ENCODE measurements around the gene ANKRD44.
"Not testable (repeated sequence)": the region's sequence is repeated elsewhere in the genome, so short reads cannot be mapped to it uniquely, and the experiment has no call there.

The ANKRD44 gene

GRCh38 chr2:197310271-197310985 is at the start of gene ANKRD44:
Gene ANKRD44 (minus strand): TSS chr2:197310780. CDS start chr2:197310604, 176 bp downstream.
- in situ Hi-C loops (cut with MboI; ENCODE audit: low pct_unique_long_range_greater_than_20kb, low sequenced_read_pairs): no loop called here
- peak; percentile 84 for DNase-seq

- no peak for DNase-seq
- in situ Hi-C loops (cut with MboI; ENCODE audit: low pct_unique_long_range_greater_than_20kb, low sequenced_read_pairs): no loop called here
These were observed 49.3 kb upstream of the ANKRD44 start for GRCh38 chr2:197359859-197360258.

- in situ Hi-C loops (cut with MboI; ENCODE audit: low pct_unique_long_range_greater_than_20kb, low sequenced_read_pairs): no loop called here
- DNase-seq: no peak
These were observed 48.4 kb upstream of the ANKRD44 start for GRCh38 chr2:197358931-197359330.

GRCh38 chr2:197357986-197358385 is 47.4 kb upstream of the ANKRD44 start:
- DNase-seq: no peak
- in situ Hi-C loops (cut with MboI; ENCODE audit: low pct_unique_long_range_greater_than_20kb, low sequenced_read_pairs): no loop called here

GRCh38 chr2:197356136-197356535 is 45.6 kb upstream of the ANKRD44 start:
- peak; percentile 32 for DNase-seq
- in situ Hi-C loops (cut with MboI; ENCODE audit: low pct_unique_long_range_greater_than_20kb, low sequenced_read_pairs): no loop called here

GRCh38 chr2:197354169-197354558 is 43.6 kb upstream of the ANKRD44 start:
- no peak for DNase-seq
- in situ Hi-C loops (cut with MboI; ENCODE audit: low pct_unique_long_range_greater_than_20kb, low sequenced_read_pairs): no loop called here

- in situ Hi-C loops (cut with MboI; ENCODE audit: low pct_unique_long_range_greater_than_20kb, low sequenced_read_pairs): no loop called here
These were observed 43.0 kb upstream of the ANKRD44 start for GRCh38 chr2:197353393-197354168.

GRCh38 chr2:197349699-197350098 is 39.1 kb upstream of the ANKRD44 start:
- in situ Hi-C loops (cut with MboI; ENCODE audit: low pct_unique_long_range_greater_than_20kb, low sequenced_read_pairs): no loop called here
- no peak for DNase-seq

More at GRCh38 chr2:197353393-197354168, 43.0 kb upstream of the ANKRD44 start:
- no peak for DNase-seq

- in situ Hi-C loops (cut with MboI; ENCODE audit: low pct_unique_long_range_greater_than_20kb, low sequenced_read_pairs): no loop called here
- DNase-seq: no peak
These were observed 38.3 kb upstream of the ANKRD44 start for GRCh38 chr2:197348721-197349360.

- in situ Hi-C loops (cut with MboI; ENCODE audit: low pct_unique_long_range_greater_than_20kb, low sequenced_read_pairs): no loop called here
- no peak for DNase-seq
These were observed 35.3 kb upstream of the ANKRD44 start for GRCh38 chr2:197345846-197346370.

- in situ Hi-C loops (cut with MboI; ENCODE audit: low pct_unique_long_range_greater_than_20kb, low sequenced_read_pairs); DNase-seq: not testable (repeated sequence)
These were observed 33.4 kb upstream of the ANKRD44 start for GRCh38 chr2:197343968-197344367.

- in situ Hi-C loops (cut with MboI; ENCODE audit: low pct_unique_long_range_greater_than_20kb, low sequenced_read_pairs): no loop called here
- DNase-seq: no peak
These were observed 30.0 kb upstream of the ANKRD44 start for GRCh38 chr2:197340591-197340990.

GRCh38 chr2:197339496-197340220 is 29.1 kb upstream of the ANKRD44 start:
- in situ Hi-C loops (cut with MboI; ENCODE audit: low pct_unique_long_range_greater_than_20kb, low sequenced_read_pairs): no loop called here

GRCh38 chr2:197339016-197339415 is 28.4 kb upstream of the ANKRD44 start:
- DNase-seq: no peak
- in situ Hi-C loops (cut with MboI; ENCODE audit: low pct_unique_long_range_greater_than_20kb, low sequenced_read_pairs): no loop called here

More at GRCh38 chr2:197339496-197340220, 29.1 kb upstream of the ANKRD44 start:
- DNase-seq: no peak

- in situ Hi-C loops (cut with MboI; ENCODE audit: low pct_unique_long_range_greater_than_20kb, low sequenced_read_pairs): no loop called here
- DNase-seq: no peak
These were observed 22.1 kb upstream of the ANKRD44 start for GRCh38 chr2:197332641-197333040.

GRCh38 chr2:197328461-197328860 is 17.9 kb upstream of the ANKRD44 start:
- in situ Hi-C loops (cut with MboI; ENCODE audit: low pct_unique_long_range_greater_than_20kb, low sequenced_read_pairs): no loop called here
- DNase-seq: no peak

- DNase-seq: peak; percentile 39
These were observed 17.0 kb upstream of the ANKRD44 start for GRCh38 chr2:197327472-197328098.

GRCh38 chr2:197327073-197327471 is 16.5 kb upstream of the ANKRD44 start:
- in situ Hi-C loops (cut with MboI; ENCODE audit: low pct_unique_long_range_greater_than_20kb, low sequenced_read_pairs): no loop called here
- DNase-seq: no peak

More at GRCh38 chr2:197327472-197328098, 17.0 kb upstream of the ANKRD44 start:
- in situ Hi-C loops (cut with MboI; ENCODE audit: low pct_unique_long_range_greater_than_20kb, low sequenced_read_pairs): no loop called here

- DNase-seq: no peak
These were observed 14.2 kb upstream of the ANKRD44 start for GRCh38 chr2:197324801-197325200.

More at GRCh38 chr2:197324801-197325200, 14.2 kb upstream of the ANKRD44 start:
- in situ Hi-C loops (cut with MboI; ENCODE audit: low pct_unique_long_range_greater_than_20kb, low sequenced_read_pairs): no loop called here

Data from KBM-7 (cell line).